Endothelial cell of umbilical vein (primary cell): Measurements from ENCODE around the gene CTNND2. TPM values are rescaled to one million over a fixed set of nuclear protein-coding genes. Genes with fewer than 3 reads are reported as not detected.

Experiments
- BruUV-seq: library from RNA; stranded (reverse); fragments of 400-500 nt; replicated peaks from 2 replicates; lab custom pipeline; 2021; lab: Mats Ljungman, UMichigan
- CTCF ChIA-PET: fragments of 300-600, 350-600 bp; sonication (Branson Sonifier 250); formaldehyde crosslinking; loops from one replicate; lab custom pipeline; 2021; ENCODE audit warnings: antibody characterized with exemption, inconsistent platforms; lab: Charles Lee
- POLR2A ChIA-PET: fragments of 300-600, 350-600 bp; sonication (Branson Sonifier 250); formaldehyde crosslinking; loops from one replicate; lab custom pipeline; 2021; ENCODE audit warnings: antibody characterized with exemption, inconsistent platforms; lab: Charles Lee
- DNase-seq: peaks from one replicate; pipeline ENCODE4 v3.0.0-alpha.2; 2011; ENCODE audit warnings: low read depth, low spot score
- FAIRE-seq: peaks from 2 replicates; lab custom pipeline; 2011; peaks lifted over from hg19 to GRCh38; lab: Jason Lieb, UNC
- H2AFZ ChIP-seq: 2 replicates; pipeline ENCODE4 v1.6.0; 2012; ENCODE audit warnings: low read depth, low read length, control low read depth, inconsistent platforms
- H3K27ac ChIP-seq: 2 replicates; pipeline ENCODE4 v1.5.1; 2011; ENCODE audit warnings: low read depth, mild to moderate bottlenecking, control low read depth, low read length, moderate library complexity; ENCODE audit not compliant: insufficient read depth
- H3K27me3 ChIP-seq, 2 experiments: 2 replicates each; pipeline versions ENCODE4 v1.6.0 to v1.6.1; 2011; ENCODE audit warnings: low read length in 2 of 2, mixed read lengths in 1 of 2; ENCODE audit not compliant: control insufficient read depth in 2 of 2, insufficient read depth in 2 of 2
- H3K36me3 ChIP-seq, 2 experiments: 2 replicates in 1 of 2; 3 replicates in 1 of 2; pipeline ENCODE4 v1.5.1; 2011; ENCODE audit warnings: low read length in 2 of 2, mild to moderate bottlenecking in 1 of 2, moderate library complexity in 1 of 2; ENCODE audit not compliant: control insufficient read depth in 2 of 2, insufficient read depth in 2 of 2; ENCODE audit errors: extremely low read depth in 1 of 2
- H3K4me1 ChIP-seq: 3 replicates; pipeline ENCODE4 v1.5.1; 2011; ENCODE audit warnings: mild to moderate bottlenecking, low read length; ENCODE audit not compliant: control insufficient read depth, insufficient read depth; ENCODE audit errors: extremely low read depth
- H3K4me2 ChIP-seq: 2 replicates; pipeline ENCODE4 v1.6.1; 2011; ENCODE audit warnings: low read length, control low read depth, mixed read lengths; ENCODE audit not compliant: insufficient read depth
- H3K4me3 ChIP-seq, 3 experiments: fragments of 200-600 bp in 1 of 3; sonication (generic), shearing (Covaris generic) in 1 of 3; replicated peaks in 1 of 3; 2 replicates each; pipeline ENCODE4 v1.5.1; 2011 to 2016; ENCODE audit warnings: control low read depth in 3 of 3, low read length in 3 of 3, mild to moderate bottlenecking in 2 of 3, inconsistent platforms in 1 of 3, low read depth in 1 of 3, moderate library complexity in 1 of 3; ENCODE audit not compliant: insufficient read depth in 1 of 3
- H3K79me2 ChIP-seq: 2 replicates; pipeline ENCODE4 v1.6.0; 2012; ENCODE audit warnings: low read length, inconsistent platforms; ENCODE audit not compliant: control insufficient read depth, insufficient read depth
- H3K9ac ChIP-seq: replicated peaks from 2 replicates; pipeline ENCODE3; 2011; ENCODE audit warnings: low read length, control low read depth; ENCODE audit not compliant: insufficient read depth; ENCODE audit errors: extremely low read depth
- H3K9me1 ChIP-seq: replicated peaks from 3 replicates; pipeline ENCODE4 v1.6.0; 2011; ENCODE audit warnings: mild to moderate bottlenecking, low read length; ENCODE audit not compliant: control insufficient read depth, insufficient read depth; ENCODE audit errors: extremely low read depth
- H3K9me3 ChIP-seq: replicated peaks from 2 replicates; pipeline ENCODE4 v1.5.1; 2012; ENCODE audit warnings: low read length, inconsistent platforms; ENCODE audit not compliant: control insufficient read depth, insufficient read depth
- H4K20me1 ChIP-seq: replicated peaks from 2 replicates; pipeline ENCODE3; 2011; ENCODE audit warnings: mild to moderate bottlenecking, low read length; ENCODE audit not compliant: control insufficient read depth, insufficient read depth; ENCODE audit errors: extremely low read depth
- CTCF ChIP-seq, 2 donors: IDR thresholded peaks; 1 replicate in 1 of 2; 2 replicates in 1 of 2; pipeline ENCODE4 v1.5.1; 2011; ENCODE audit warnings: low read length in 2 of 2, mild to moderate bottlenecking in 2 of 2, moderate library complexity in 2 of 2, control low read depth in 1 of 2, inconsistent platforms in 1 of 2, low read depth in 1 of 2; ENCODE audit not compliant: insufficient read depth in 1 of 2; ENCODE audit errors: extremely low read depth in 1 of 2
- EZH2 ChIP-seq: IDR thresholded peaks from 2 replicates; pipeline ENCODE4 v1.6.1; 2012; ENCODE audit warnings: borderline replicate concordance, low read depth, mild to moderate bottlenecking, moderate library complexity, low read length, inconsistent platforms; ENCODE audit not compliant: severe bottlenecking
- FOS ChIP-seq: IDR thresholded peaks from 2 replicates; pipeline ENCODE4 v1.6.1; 2011; ENCODE audit warnings: mild to moderate bottlenecking, low read length, moderate library complexity, borderline replicate concordance; ENCODE audit not compliant: insufficient read depth
- GATA2 ChIP-seq: IDR thresholded peaks from 2 replicates; pipeline ENCODE4 v1.7.0; 2011; ENCODE audit warnings: low read depth, mild to moderate bottlenecking, moderate library complexity, mixed read lengths, low read length; ENCODE audit not compliant: insufficient read length, insufficient read depth
- JUN ChIP-seq: IDR thresholded peaks from 2 replicates; pipeline ENCODE4 v1.6.1; 2011; ENCODE audit warnings: borderline replicate concordance, low read depth; ENCODE audit not compliant: insufficient read length, insufficient read depth
- MAX ChIP-seq: IDR thresholded peaks from 2 replicates; pipeline ENCODE4 v1.6.1; 2011; ENCODE audit not compliant: insufficient read depth, insufficient read length
- MYC ChIP-seq: IDR thresholded peaks from one replicate; pipeline ENCODE4 v1.6.1; 2011; ENCODE audit warnings: mild to moderate bottlenecking, low read depth, low read length
- POLR2A ChIP-seq: IDR thresholded peaks from 2 replicates; pipeline ENCODE4 v1.6.1; 2012; ENCODE audit warnings: low read depth, mild to moderate bottlenecking, control low read depth, low read length
- POLR2AphosphoS5 ChIP-seq: IDR thresholded peaks from 2 replicates; pipeline ENCODE4 v1.6.1; 2012; ENCODE audit warnings: low read depth, mild to moderate bottlenecking, control low read depth, low read length, moderate library complexity; ENCODE audit not compliant: insufficient read depth
- dilution Hi-C: fragments of 300-500 bp; cut with MboI; formaldehyde crosslinking; loops from one replicate; pipeline ENCODE4 v1.15.0; 2019; ENCODE audit warnings: low sequenced_read_pairs; ENCODE audit not compliant: extremely low pct_ligation_motif_present
- intact Hi-C: fragments of 100-400 bp; cut with micrococcal nuclease; formaldehyde crosslinking; loops from one replicate; pipeline ENCODE4 v1.10.0; 2022
- polyA plus RNA-seq, 4 experiments: library from polyadenylated mRNA; depleted of rRNA in 3 of 4; stranded (reverse) in 3 of 4; unstranded in 1 of 4; fragments of >200 nt; gene quantifications; 2 replicates each; pipeline versions ENCODE4 v1.2.1 to v1.2.3, GENCODE V29; 2011 to 2012; ENCODE audit warnings: missing spikeins in 1 of 4
- total RNA-seq: library from RNA; stranded (reverse); gene quantifications from 2 replicates; pipeline ENCODE4 v1.2.3, GENCODE V29; 2021

CTNND2 gene
- total and polyA plus RNA-seq, 2 donors (not counting 3 experiments of a cell fraction or from before 2014, with no cell fraction given): not detected

GRCh38 chr5:11148810-11149539 is 755.3 kb downstream of the CTNND2 start:
- H2AFZ ChIP-seq: no peak overlapping the region
- dilution Hi-C loops (no loop called here), intact Hi-C loops (no loop called here)
- ChIA-PET CTCF (interaction anchor here (1.2 kb wide), 1 partner anchor 16 kb away, joined by 3 read pairs; no protein-coding TSS in a partner anchor), POLR2A (no interaction called here)
- TF ChIP-seq POLR2AphosphoS5: no peak
- no peak for TF ChIP-seq POLR2A
- TF ChIP-seq MAX: no peak
- no peak for TF ChIP-seq JUN
- TF ChIP-seq MYC: no peak
- no peak for TF ChIP-seq FOS
- TF ChIP-seq CTCF (IDR thresholded peaks at IDR 0.05; ENCODE audit: extremely low read depth in 1 of 2, insufficient read depth in 1 of 2, low read depth in 1 of 2, low read length in 2 of 2): no peak
- TF ChIP-seq EZH2: no peak
- TF ChIP-seq GATA2: no peak
- no TSS peak for BruUV-seq
- H3K4me1 ChIP-seq: no peaks in the 10 kb centered on the region
- H3K36me3 ChIP-seq: no peaks in the 10 kb centered on the region
- DNase-seq: no peak
- no peak overlapping the region for H3K27ac ChIP-seq
- no peak for FAIRE-seq
- H3K27me3 ChIP-seq: no peaks in the 10 kb centered on the region
- no peak overlapping the region for H3K9ac ChIP-seq
- no peaks in the 10 kb centered on the region for H3K9me1 ChIP-seq
- no peak overlapping the region for H3K4me3 ChIP-seq
- no peaks in the 10 kb centered on the region for H4K20me1 ChIP-seq
- no peaks in the 10 kb centered on the region for H3K9me3 ChIP-seq
- H3K79me2 ChIP-seq: no peaks in the 10 kb centered on the region
- H3K4me2 ChIP-seq: no peak overlapping the region
